Ramos (cell line): ENCODE measurements around the gene COX7A2L.
"Not testable (repeated sequence)": the region's sequence is repeated elsewhere in the genome, so short reads cannot be mapped to it uniquely, and the experiment has no call there.

Source experiments
- in situ Hi-C: fragments of 300-500 bp; cut with MboI; formaldehyde crosslinking; loops from one replicate; pipeline ENCODE4 v1.14.3; 2022; ENCODE audit warnings: low sequenced_read_pairs; ENCODE audit not compliant: unreplicated experiment

The COX7A2L gene

DNA sequence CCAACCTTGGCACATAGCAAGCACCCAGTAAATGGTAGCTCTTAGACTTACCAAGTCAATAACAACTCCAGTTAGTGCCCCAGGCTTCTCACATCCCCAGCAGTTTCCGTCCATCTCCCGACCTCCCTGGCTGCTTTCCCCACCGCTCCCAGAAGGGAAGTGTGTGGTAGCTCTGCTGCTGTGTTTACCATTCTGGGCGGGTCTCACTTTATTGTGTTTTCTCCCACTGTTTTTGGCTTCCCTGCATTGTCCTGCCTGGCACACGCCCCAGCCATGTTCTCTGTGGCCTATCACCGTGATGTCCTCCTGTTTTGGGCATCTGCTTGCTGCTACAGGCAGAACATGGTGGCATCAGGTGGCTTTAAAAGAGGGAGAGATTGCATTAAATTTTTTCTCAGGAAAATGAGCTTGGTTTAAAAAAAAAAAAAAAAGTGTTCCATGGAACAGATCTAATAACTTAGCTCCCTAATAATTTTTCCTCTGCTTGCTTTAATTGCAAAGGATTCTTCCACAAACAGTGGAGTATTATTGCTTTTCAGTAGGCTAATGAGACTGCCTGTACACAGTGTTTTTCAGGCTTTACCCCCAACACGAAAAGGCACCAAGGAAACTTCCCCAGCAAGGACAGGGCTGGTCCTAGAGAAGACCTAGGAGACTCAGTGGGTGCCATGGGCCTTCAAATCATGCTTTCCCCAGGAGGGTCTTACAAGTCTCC lies 8.0 kb upstream of the COX7A2L start:
- in situ Hi-C loops = no loop called here

DNA sequence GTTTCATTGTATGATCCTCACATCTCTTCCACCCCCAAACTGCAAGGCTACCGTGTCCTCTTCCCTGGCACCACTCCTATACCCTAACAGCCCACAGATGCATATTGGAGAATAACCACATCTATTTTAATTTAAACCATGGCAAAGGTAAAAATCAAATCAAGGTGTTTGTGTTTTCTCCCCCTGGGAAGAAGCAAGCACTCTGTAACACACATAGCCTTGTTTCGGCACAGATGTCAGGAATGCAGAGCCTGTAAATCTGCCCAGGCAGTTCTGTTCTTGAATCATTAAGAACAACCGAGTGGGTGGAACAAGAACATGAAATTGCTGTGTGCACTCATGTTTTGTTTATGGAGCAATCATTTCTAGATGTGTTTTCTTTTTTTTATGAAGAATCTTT lies 6.8 kb upstream of the COX7A2L start:
- in situ Hi-C loops = no loop called here

DNA sequence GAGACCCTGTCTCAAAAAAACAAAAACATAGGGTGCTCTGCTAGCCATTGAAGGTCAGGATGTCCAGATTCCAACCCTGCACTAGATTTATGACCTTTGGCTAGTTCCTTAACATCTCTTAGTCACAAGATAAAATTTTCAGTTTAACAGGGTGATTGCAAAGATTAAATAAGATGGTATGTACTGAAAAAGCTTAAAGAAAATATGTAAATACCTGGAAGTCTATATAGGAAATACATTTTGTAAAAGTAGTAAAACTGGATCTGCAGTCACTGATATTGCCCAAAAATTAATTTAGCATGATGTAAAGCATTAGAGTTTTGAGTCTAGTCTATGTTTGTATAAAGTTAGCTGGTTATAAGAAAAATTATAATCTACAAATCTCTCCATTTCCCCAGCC lies 5.4 kb upstream of the COX7A2L start:
- in situ Hi-C loops = no loop called here

DNA sequence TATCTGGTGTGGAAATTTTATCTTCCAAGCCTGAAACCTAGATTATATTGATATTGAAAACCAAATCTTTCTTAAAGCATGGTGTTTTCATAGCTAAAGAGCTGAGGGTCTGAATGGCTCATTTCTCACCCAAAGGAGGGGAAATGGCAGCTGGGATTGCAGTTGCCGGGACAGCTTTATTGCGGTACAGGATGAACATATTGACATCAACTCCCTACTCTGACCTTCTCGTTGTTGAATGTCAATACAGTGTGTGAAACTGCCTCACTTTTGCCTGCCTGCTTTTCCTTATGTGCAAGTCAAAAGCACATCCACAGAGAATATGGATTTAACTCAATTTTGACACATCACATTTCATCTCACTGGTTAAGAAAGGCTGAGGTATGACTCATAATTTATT lies 3.6 kb upstream of the COX7A2L start:
- in situ Hi-C loops = no loop called here

DNA sequence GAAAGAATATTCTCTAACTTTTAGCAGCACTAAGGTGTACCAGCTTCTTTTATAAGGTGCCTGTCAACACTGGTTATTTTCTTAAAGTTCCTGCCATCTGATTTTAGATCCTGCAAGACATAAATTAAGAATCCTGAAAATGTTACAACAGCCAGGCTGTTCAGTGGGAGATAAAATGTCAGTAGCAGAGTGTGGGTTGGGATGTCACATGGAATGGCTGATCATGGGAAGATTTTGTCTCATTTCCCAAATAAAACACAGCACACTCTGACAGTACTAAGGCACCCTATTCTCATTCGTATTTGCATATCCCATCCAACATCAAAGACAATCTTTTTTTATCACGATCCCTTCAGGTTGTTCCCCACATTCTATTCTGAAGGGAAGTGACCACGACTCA lies 2.4 kb upstream of the COX7A2L start:
- in situ Hi-C loops = no loop called here

DNA sequence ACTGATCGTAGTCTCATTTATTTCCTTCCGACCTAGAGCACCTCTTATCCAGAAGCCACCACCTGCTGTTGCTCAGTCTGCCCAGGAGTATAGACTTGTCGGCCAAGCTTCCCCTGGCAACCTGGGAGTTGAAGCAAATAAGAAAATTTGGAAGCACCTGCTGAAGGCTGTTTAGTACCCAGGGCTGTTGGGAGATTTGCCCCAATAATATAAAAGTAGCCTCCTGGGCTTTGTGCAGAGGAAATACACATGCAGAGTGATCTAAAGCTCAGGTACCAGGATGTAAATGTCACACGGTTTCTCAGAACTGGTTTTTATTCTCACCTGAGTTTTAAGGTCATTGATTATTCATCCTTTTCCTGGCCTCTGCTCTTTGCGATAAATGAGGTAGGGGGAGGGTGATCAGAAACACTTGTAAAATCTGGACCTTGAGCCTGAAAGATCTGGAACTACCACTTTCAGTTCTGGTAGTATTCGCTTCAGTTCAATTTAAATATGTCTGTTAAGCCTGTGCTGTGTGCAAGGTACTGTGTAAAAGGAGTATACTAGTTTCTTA lies 789 bp upstream of the COX7A2L start:
- in situ Hi-C loops = no loop called here

DNA sequence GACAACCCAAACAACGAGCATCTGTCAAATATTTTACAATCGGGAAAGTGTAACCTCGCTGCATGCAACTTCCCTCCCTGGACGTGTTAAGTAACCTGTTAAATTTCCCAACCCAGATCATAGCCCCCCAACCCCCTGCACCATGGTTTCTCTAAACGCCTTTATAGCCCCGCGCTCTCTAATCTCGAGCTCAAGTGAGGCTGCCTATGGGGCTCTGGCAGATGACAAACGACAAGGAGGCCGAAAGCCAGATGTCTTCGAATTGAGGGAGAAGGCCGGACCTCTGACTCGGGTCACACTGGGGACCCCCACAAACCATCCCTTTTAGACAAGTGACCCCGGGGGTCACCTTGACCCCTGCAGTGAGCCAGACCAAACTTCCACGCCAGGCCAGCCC lies 526 bp downstream of the COX7A2L start:
- in situ Hi-C loops = no loop called here

DNA sequence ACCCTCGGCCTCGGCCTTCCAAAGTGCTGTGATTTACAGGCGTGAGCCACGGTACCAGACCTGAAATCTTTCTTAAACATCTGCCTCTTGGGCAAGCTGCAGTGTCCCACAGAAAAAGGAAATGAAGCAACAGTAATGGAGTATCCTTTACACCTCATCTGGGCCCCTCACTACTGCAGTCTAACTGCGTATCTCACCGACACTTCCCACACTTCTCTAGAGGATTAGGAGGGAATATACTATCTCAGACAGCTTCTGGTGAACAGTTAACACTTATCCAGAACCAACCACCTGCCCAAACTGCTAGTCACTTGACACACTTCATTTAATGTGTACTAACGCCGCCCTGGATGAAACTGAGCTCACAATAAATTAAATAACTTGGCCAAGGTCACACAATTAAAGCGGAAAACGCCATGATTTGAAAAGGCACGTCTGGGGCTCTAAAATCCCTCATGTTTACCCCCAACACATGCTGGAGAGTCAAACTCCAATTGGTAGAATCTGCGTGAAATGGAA lies 993 bp downstream of the COX7A2L start:
- in situ Hi-C loops = no loop called here

DNA sequence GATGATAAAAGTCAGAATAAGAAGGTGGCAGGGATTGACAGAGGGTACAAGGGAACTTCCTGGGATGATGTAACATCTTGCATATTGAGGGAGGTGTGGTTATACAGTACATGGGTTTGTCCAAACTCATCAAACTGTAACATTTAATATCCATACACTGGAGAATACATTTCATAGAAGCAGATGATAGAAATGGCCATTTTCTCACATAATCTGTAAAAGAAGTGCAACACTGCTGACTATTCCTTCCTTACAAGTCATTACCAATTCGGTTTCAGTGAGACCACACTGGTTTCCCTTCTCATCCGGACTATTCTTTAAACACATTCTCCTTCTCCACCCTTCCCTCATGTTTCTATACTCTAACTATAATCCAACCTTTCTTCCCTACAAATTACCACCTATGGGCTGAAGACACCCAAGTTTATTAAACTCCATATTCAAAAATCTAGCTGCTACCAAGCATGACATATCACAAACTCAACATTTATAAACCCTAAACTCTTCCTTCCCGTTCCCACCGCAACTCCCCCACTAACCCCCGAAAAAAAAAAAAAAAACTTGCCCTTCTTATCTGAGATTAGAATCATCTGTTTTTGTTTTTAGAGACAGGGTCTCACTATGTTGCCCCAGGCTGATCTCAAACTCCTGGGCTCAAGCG lies 1.6 kb downstream of the COX7A2L start:
- in situ Hi-C loops = no loop called here

DNA sequence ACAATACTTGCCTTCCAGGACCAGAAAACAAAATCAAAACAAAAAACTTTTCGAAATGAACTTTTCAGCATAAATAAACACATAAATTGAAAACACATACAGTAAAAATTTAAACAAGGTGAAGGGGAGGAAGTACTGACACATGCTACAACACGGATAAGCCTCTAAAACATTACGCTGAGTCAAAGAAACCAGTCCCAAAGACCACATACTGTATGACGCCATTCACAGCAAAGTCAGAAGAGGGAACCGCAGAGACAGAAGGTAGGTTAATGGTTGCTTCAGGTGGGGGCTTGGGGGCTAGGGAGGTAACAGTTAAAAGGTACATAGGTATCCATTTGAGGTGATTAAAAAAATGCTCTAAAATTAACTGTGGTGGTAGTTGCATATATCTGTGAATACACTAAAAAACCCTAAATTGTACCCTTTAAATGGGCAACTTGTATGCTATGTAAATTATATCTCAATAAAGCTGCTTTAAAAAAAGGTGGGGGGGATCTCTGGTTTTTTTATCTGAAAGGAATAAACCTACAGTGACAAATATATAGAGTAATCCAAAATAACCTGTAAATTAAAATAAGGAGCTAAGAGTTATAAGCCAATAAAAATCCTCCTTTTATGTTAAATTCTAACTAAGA lies 7.1 kb downstream of the COX7A2L start:
- in situ Hi-C loops = no loop called here

DNA sequence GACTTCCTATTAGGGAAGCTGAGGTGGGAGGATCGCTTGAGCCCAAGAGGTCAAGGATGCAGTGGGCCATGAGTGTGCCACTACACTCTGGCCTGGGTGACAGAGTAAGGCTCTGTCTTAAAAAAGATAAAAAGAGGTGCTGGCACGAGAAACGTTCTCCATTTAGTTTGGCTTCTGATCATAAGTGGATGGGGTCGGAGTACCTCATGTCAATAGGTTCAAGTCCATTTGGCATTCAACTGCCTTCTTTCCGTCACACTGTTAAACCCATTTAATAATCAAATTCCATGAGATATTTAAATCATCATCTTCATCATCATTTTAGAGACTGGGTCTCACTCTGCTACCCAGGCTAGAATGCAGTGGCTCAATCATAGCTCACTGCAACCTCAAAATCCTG lies 9.2 kb downstream of the COX7A2L start:
- in situ Hi-C loops = no loop called here

DNA sequence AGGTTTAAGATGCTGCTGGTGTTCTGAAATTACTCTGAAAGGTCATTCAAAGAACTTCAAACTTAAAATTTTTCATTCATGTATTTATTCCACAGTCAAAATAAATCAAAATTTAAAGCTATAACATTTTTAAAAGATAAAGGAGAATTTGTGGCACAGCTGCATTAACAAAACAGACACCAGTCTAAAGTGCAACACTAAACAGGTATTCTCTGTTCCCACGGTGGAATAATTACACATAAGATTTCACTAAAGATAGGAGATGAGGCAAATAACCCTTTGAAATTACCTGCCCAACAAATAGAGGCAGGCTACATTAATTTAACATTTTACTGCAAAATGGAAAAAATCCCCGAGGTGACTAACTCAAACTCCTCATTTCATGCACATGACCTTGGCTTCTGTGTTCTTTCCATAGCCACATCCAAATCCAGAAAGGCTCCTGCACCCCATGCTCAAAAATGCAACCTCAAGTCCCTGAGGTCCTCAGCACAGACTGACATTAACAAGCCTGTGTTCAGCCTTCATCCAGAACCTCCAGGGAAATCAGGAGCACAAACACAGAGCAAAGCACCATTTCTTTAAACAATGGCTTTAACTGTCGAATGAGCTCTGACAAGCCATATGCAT lies 10.5 kb downstream of the COX7A2L start:
- in situ Hi-C loops = no loop called here

DNA sequence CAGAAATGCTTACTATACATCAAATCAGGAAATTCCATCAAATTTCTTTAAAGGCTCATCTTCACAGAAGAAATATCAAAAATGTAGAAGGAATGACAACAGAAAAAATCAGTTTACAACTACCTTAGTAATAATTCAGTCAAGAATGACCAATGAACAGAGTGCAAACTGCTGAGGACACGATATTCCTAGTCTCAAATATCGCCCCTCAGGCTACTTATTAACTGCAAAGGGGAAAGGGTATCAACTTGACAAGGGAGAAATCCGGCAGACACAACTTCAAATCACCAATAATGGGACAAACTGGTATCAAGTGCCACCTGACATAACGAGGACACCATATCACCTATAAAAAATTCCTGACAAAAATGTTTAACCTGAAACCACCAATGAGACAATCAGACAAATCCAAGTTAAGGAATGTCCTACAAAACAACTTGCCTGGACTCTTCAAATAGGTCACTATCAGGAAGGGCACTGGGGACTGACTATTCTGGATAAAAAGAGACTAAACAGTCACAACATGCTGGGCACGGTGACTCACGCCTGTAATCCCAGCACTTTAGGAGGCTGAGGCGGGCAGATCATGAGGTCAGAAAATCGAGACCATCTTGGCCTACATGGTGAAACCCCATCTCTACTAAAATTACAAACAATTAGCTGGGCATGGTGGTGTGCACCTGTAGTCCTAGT lies 12.8 kb downstream of the COX7A2L start:
- in situ Hi-C loops = no loop called here

DNA sequence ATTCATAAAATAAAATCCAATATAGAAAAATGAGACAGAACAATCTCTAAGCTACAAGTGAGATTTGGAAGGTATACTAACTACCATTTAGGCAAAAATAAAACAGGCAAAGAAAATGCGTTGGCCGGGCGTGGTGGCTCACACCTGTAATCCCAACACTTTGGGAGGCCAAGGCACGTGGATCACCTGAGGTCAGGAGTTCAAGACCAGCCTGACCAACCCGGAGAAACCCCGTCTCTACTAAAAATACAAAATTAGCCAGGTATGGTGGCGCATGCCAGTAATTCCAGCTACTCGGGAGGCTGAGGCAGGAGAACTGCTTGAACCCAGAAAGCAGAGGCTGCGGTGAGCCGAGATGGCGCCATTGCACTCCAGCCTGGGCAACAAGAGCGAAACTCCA lies 13.5 kb downstream of the COX7A2L start:
- in situ Hi-C loops = not testable (repeated sequence)

DNA sequence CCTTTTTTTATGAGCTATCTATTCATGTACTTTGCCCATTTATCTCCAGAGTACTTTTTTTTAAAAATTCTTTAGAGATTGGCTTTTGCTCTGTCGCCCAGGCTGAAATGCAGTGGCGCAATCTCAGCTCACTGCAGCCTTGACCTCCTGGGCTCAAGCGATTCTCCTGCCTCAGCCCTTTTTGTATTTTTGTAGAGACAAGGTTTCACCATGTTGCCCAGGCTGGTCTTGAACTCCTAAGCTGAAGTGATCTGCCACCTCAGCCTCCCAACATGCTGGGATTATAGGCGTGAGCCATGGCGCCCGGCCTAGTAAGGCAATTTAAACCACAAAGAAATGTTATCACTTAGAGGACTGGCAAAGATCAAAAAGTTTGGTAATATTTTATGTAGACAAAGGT lies 14.2 kb downstream of the COX7A2L start:
- in situ Hi-C loops = not testable (repeated sequence)

DNA sequence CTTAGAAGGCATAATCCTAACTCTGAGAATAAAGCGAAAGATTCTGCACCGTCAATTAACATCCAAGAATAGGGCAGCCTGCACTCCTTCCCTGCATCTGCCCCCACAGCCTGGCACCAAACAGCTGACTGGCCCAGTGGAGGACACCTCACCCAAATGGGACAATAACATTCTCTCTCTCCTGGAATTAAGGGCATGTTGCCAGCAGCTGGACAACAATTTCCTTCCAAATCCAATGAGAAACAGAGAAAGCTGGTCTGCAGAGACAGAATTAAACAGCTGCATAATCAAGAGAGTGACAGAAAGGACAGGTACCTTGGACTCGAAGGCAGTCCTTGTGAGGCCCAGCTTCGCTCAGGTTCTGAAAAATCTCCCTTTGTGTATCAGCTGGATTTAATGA lies 15.0 kb downstream of the COX7A2L start:
- in situ Hi-C loops = no loop called here

DNA sequence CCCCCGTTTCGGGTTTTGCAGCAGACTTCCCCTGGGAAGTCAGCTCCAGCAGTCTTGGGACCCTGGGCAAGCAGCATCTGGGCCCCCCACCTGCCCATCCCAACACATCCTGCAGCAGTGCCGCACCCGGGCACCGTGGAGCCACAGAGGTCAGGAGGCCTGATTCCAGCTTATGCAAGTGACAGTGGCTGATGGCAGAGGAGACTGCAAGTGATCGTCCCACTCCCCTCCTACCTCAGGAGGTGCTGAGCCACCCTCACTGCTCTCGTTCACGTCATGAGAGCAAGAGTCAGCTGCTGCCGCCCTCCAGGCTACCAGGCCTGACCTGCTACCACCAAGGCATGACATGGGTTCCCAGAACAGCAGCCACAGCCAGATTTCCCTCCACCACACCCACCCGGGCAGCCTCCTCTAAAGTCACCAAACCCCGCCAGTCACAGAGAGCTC lies 18.2 kb downstream of the COX7A2L start:
- in situ Hi-C loops = no loop called here

DNA sequence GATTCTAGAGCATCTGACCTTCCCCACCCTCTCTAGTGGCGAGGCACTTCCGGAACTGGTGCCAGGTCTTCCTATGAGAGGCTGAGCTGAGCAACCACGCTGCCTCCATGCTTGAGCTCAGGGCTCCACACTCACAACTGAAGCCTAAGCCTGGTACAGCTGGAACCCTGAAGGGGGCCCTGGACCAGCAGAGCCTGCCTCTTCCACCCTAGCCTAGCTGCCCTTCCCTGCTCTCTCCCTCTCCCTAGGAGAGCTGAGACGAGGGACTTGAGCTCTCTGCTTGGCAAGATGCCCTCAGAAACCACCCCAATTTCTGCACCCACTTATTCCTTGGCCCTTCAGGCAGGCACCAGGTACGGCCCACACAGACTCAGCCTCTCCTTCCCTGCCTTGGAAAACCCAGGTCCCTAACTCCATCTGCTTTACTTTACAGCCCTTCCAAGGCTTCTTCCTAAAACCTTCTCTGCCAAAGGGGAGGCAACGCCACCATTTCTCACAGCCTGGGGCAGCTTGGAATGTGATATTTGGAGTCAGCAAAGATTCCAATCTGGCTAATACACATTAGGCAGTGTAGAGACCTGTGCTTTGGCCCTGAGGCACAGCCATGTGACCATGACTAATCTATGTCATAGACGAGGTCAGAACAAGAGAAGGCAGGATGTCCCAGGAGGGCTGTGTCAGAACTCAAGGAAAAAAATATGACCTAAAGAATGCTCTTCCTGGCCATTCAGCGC lies 18.8 kb downstream of the COX7A2L start:
- in situ Hi-C loops = no loop called here

DNA sequence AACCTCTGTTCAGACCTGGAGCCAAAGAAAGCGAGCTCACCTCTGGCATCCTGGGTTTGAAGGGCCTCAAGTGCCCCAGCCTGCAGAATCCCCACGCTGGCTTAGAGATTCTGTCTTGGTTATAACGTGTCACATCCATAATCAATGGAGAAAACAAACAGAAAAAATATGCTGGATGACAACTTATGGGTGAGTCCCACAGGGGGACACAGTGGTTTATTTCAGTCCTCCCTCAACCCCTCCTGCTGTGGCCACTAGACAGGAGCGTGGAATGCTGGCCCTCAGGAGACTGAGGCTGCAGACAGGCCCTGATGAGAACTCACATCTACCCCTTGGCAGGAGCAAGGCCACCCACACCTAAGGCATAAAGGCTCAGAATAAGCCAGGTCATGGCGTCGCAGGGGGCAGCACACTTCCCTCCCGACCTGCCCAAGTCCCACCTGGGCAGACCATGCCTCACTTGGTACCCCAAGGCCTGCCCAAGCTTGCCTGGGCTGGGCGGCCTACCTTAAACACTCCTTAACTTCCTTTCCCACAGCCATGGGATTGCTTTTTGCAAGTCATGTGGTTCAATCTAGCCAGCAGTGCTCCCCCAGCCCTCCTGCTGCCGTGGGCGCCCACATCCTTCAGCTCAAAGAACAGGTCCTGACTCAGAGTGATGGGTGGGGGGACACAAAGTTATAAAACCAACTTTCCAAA lies 19.9 kb downstream of the COX7A2L start:
- in situ Hi-C loops = no loop called here
